GM12878 (cell line): Measurements from ENCODE around the gene FURIN.

ENCODE experiments used
- CBX3 ChIP-seq: fragments of 200-600 bp; sonication (generic); IDR thresholded peaks from 2 replicates; pipeline ENCODE4 v1.6.1; 2016; ENCODE audit warnings: low read depth, borderline replicate concordance
- KDM1A ChIP-seq: fragments of 200-600 bp; sonication (generic); IDR thresholded peaks from 2 replicates; pipeline ENCODE4 v1.6.1; 2016; ENCODE audit warnings: borderline replicate concordance
- POLR2A ChIP-seq: IDR thresholded peaks from 2 replicates; pipeline ENCODE4 v1.6.1; 2011; ENCODE audit warnings: low read depth, mild to moderate bottlenecking, low read length
- POLR2AphosphoS2 ChIP-seq: IDR thresholded peaks from 2 replicates; pipeline ENCODE4 v1.6.1; 2011; ENCODE audit warnings: low read depth, mild to moderate bottlenecking, low read length, improper control_type of control experiment, moderate library complexity
- SP1 ChIP-seq: IDR thresholded peaks from one replicate; pipeline ENCODE4 v1.6.1; 2011; ENCODE audit warnings: low read depth, low read length
- TCF12 ChIP-seq: IDR thresholded peaks from 2 replicates; pipeline ENCODE4 v1.6.1; 2011; ENCODE audit warnings: low read depth, mild to moderate bottlenecking, low read length
- ZSCAN29 ChIP-seq: fragments of 450-650 bp; IDR thresholded peaks from 2 replicates; pipeline ENCODE4 v1.6.1; 2017; ENCODE audit warnings: mild to moderate bottlenecking, moderate library complexity
- TF ChIP-seq, protein P1 (sequence below), 3 experiments: IDR thresholded peaks in 2 of 3; conservative IDR thresholded peaks in 1 of 3; 2 replicates each; pipeline ENCODE4 v1.5.1; 2011; ENCODE audit warnings: low read depth in 3 of 3, low read length in 3 of 3, mild to moderate bottlenecking in 3 of 3, control low read depth in 2 of 3, moderate library complexity in 2 of 3, inconsistent platforms in 1 of 3, mixed read lengths in 1 of 3; ENCODE audit not compliant: control insufficient read depth in 2 of 3, insufficient read depth in 1 of 3; ENCODE audit errors: extremely low read depth in 1 of 3

DNA sequence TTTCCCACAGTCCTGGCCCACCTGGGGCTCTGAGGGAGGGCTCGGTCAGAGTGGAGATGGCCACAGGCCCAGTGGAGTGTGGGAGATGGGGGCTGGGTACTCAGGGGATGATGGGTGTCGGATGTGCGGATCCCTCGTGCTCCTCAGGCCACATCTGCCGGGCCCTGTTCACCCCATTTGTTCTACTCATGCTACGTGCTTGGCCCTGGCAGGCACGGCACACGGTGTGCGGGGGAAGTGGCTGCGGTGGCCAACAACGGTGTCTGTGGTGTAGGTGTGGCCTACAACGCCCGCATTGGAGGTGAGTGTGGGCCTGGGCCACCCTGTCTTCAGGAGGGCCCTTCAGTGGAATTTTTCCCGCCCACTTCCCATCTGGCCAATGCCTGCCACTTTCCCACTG is 8.9 kb downstream of the FURIN start:
- TF ChIP-seq SP1 (no peak), TCF12 (no peak), POLR2A (no peak), CBX3 (no peak), KDM1A (no peak), POLR2AphosphoS2 (no peak), ZSCAN29 (no peak)
- TF ChIP-seq, protein P1, sequence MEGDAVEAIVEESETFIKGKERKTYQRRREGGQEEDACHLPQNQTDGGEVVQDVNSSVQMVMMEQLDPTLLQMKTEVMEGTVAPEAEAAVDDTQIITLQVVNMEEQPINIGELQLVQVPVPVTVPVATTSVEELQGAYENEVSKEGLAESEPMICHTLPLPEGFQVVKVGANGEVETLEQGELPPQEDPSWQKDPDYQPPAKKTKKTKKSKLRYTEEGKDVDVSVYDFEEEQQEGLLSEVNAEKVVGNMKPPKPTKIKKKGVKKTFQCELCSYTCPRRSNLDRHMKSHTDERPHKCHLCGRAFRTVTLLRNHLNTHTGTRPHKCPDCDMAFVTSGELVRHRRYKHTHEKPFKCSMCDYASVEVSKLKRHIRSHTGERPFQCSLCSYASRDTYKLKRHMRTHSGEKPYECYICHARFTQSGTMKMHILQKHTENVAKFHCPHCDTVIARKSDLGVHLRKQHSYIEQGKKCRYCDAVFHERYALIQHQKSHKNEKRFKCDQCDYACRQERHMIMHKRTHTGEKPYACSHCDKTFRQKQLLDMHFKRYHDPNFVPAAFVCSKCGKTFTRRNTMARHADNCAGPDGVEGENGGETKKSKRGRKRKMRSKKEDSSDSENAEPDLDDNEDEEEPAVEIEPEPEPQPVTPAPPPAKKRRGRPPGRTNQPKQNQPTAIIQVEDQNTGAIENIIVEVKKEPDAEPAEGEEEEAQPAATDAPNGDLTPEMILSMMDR (IDR thresholded peaks at IDR 0.05 in 2 of 3, conservative IDR thresholded peaks at IDR 0.05 in 1 of 3; ENCODE audit: control insufficient read depth in 2 of 3, extremely low read depth in 1 of 3, insufficient read depth in 1 of 3, low read depth in 3 of 3, low read length in 3 of 3) = no peak
